ENCODE data around the gene INSIG1.

The INSIG1 gene

GRCh38 chr7:155299535-155300202 lies 2.0 kb downstream of the INSIG1 start:
- no peak for DNase-seq
- peak overlapping the region; percentile 89 to 98 for H3K4me3 ChIP-seq
- no peak for TF ChIP-seq CTCF (IDR thresholded peaks at IDR 0.05)

GRCh38 chr7:155300641-155301452 lies 3.2 kb downstream of the INSIG1 start:
- H3K4me1 ChIP-seq = peaks cover 0 to 27% (median 20%) of the 10 kb centered on the region in 4 donors
- H3K9me3 ChIP-seq = no peaks in the 10 kb centered on the region
- no peak overlapping the region for H3K4me3 ChIP-seq
- H3K27me3 ChIP-seq = no peaks in the 10 kb centered on the region
- intact Hi-C loops (cut with DNase I; ENCODE audit: low total_unique reads) = no loop called here
- no peak for TF ChIP-seq CTCF (IDR thresholded peaks at IDR 0.05)
- no peak for DNase-seq
- peak overlapping the region in 1 of 2 donors; percentile 5 for H3K27ac ChIP-seq
- H3K36me3 ChIP-seq = peaks cover 0 to 35% (median 18%) of the 10 kb centered on the region in 3 donors

More at GRCh38 chr7:155299535-155300202, 2.0 kb downstream of the INSIG1 start:
- no peaks in the 10 kb centered on the region for H3K9me3 ChIP-seq
- H3K36me3 ChIP-seq = peaks cover 0 to 23% (median 15%) of the 10 kb centered on the region in 3 donors
- H3K27ac ChIP-seq = peak overlapping the region; percentile 88 to 92
- intact Hi-C loops (cut with DNase I; ENCODE audit: low total_unique reads) = loop anchor here (5.0 to 10.0 kb wide), 2 partner anchors 105 to 297 kb away; partner anchors contain the start of gene PAXIP1
- peaks cover 0 to 27% (median 20%) of the 10 kb centered on the region in 4 donors for H3K4me1 ChIP-seq
- no peaks in the 10 kb centered on the region for H3K27me3 ChIP-seq

GRCh38 chr7:155303039-155303593 lies 5.4 kb downstream of the INSIG1 start:
- H3K27ac ChIP-seq = no peak overlapping the region
- no peak for TF ChIP-seq CTCF (IDR thresholded peaks at IDR 0.05)
- intact Hi-C loops (cut with DNase I; ENCODE audit: low total_unique reads) = no loop called here
- DNase-seq = no peak
- no peaks in the 10 kb centered on the region for H3K27me3 ChIP-seq
- H3K36me3 ChIP-seq = peaks cover 3 to 57% (median 39%) of the 10 kb centered on the region in 3 donors
- no peak overlapping the region for H3K4me3 ChIP-seq
- no peaks in the 10 kb centered on the region for H3K9me3 ChIP-seq
- H3K4me1 ChIP-seq = peaks cover 0 to 19% (median 12%) of the 10 kb centered on the region in 4 donors

- no peaks in the 10 kb centered on the region for H3K9me3 ChIP-seq
- intact Hi-C loops (cut with DNase I; ENCODE audit: low total_unique reads) = no loop called here
- DNase-seq = no peak
- no peak overlapping the region for H3K27ac ChIP-seq
- TF ChIP-seq CTCF (IDR thresholded peaks at IDR 0.05) = no peak
- H3K4me1 ChIP-seq = peaks cover 0 to 19% (median 12%) of the 10 kb centered on the region in 4 donors
- H3K4me3 ChIP-seq = no peak overlapping the region
- peaks cover 11 to 65% (median 46%) of the 10 kb centered on the region in 3 donors for H3K36me3 ChIP-seq
- no peaks in the 10 kb centered on the region for H3K27me3 ChIP-seq
Observed at GRCh38 chr7:155303897-155304296, 6.2 kb downstream of the INSIG1 start.

GRCh38 chr7:155305231-155305904 lies 7.7 kb downstream of the INSIG1 start:
- Histone ChIP-seq H3K27ac (no peak overlapping the region), H3K27me3 (no peaks in the 10 kb centered on the region)

More at GRCh38 chr7:155305231-155305904, 7.7 kb downstream of the INSIG1 start:
- H3K9me3 ChIP-seq = no peaks in the 10 kb centered on the region
- no peak overlapping the region for H3K4me3 ChIP-seq
- peaks cover 0 to 6% (median 2%) of the 10 kb centered on the region in 4 donors for H3K4me1 ChIP-seq
- DNase-seq = no peak
- H3K36me3 ChIP-seq = peaks cover 19 to 78% (median 57%) of the 10 kb centered on the region in 3 donors
- intact Hi-C loops (cut with DNase I; ENCODE audit: low total_unique reads) = no loop called here
- no peak for TF ChIP-seq CTCF (IDR thresholded peaks at IDR 0.05)
